ENCODE measurements around the gene GIPC1. TPM values are rescaled to one million over a fixed set of nuclear protein-coding genes. Genes with fewer than 3 reads are reported as not detected.

Gene GIPC1
- total RNA-seq, 1 donor from 2014 or later, result 23.6 TPM

DNA sequence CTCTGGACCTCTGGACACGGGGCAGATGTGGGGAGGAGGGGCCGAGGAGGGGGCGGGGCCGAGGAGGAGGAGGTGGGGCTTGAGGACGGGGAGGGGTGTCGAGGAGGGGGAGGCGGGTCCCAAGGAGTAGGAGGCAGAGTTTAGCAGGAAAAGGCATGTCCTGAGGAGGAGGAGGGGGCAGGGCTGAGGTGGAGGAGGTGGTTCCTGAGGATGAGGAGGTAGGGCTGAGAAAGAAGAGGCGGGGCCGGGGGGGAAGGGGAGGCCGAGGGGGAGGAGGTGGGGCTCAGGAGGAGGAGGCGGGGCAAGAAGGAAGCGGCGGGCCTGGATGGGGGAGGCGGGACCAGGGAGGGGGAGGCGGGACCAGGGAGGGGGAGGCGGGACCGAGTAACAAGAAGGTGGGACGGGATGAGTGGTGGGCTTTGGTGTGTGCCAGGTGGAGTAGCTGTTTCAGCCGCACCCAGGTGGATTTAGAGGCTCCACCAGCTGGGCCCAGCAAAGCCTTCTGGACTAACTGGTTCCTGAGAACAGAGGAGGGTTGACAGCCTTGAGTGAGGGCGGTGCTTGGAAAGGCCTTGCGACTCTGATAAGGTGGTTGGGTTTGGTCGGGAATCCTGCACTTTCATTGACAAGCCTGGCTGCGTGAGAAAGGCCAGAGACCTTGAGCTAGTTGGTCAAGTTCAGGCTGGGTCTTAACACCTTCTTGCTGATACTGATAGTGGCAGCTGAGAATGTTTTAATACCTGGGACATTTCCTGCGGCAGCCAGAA is 41.2 kb upstream of the GIPC1 start:
- H4K20me1 ChIP-seq (ENCODE audit: low read depth), result peaks cover 45% of the 10 kb centered on the region
- no peak overlapping the region for H3K4me3 Mint-ChIP-seq

DNA sequence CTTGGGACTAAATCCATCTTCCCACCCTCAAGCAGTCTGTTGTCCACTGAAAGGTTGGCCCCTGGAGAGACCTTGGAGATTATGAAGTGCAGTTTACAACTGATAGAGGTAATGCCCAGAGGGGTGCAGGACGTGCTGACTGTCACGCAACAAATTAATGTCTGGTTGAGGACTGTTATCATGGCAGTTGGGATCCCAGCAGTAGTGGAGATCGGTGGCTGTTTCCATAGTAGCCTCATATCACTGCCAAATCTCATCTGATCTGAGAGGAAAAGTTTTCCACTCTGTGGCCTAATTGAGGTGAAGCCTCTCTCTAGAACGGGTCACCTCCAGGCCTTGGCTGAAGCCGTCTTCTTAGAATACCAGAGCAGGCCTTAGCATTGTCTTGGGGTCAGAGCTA is 37.5 kb upstream of the GIPC1 start:
- no peaks in the 10 kb centered on the region for H3K9me3 Mint-ChIP-seq
- no peak overlapping the region for H3K4me3 Mint-ChIP-seq
- peaks cover 52% of the 10 kb centered on the region for H4K20me1 ChIP-seq (ENCODE audit: low read depth)

More for the DNA sequence above, 41.2 kb upstream of the GIPC1 start:
- peak; percentile 95 for DNase-seq (ENCODE audit: low spot score)
- Histone ChIP-seq H3F3A (ENCODE audit: low read depth) (peaks cover 17% of the 10 kb centered on the region), H2AFZ (replicated peaks) (no peak overlapping the region), H3K36me3 (no peaks in the 10 kb centered on the region), H3K4me3 (no peak overlapping the region), H3K4me1 (no peaks in the 10 kb centered on the region), H3K27ac (no peak overlapping the region), H3K27me3 (no peaks in the 10 kb centered on the region), H3K79me2 (ENCODE audit: low read depth) (peaks cover 83% of the 10 kb centered on the region), H3K9me3 (ENCODE audit: low read depth) (no peaks in the 10 kb centered on the region), H3K9ac (no peak overlapping the region), H3K4me2 (peak overlapping the region; percentile 42)
- Mint-ChIP-seq H3K4me1 (peaks cover 15% of the 10 kb centered on the region), H3K27me3 (ENCODE audit: insufficient read depth, low read depth) (peaks cover 2% of the 10 kb centered on the region), H3K36me3 (peaks cover 4% of the 10 kb centered on the region), H3K9me3 (no peaks in the 10 kb centered on the region), H3K27ac (no peak overlapping the region)
- TF ChIP-seq EZH2 (IDR thresholded peaks at IDR 0.05), result no peak
- no peak for TF ChIP-seq EZH2phosphoT487 (IDR thresholded peaks at IDR 0.05)
- TF ChIP-seq, protein P1, sequence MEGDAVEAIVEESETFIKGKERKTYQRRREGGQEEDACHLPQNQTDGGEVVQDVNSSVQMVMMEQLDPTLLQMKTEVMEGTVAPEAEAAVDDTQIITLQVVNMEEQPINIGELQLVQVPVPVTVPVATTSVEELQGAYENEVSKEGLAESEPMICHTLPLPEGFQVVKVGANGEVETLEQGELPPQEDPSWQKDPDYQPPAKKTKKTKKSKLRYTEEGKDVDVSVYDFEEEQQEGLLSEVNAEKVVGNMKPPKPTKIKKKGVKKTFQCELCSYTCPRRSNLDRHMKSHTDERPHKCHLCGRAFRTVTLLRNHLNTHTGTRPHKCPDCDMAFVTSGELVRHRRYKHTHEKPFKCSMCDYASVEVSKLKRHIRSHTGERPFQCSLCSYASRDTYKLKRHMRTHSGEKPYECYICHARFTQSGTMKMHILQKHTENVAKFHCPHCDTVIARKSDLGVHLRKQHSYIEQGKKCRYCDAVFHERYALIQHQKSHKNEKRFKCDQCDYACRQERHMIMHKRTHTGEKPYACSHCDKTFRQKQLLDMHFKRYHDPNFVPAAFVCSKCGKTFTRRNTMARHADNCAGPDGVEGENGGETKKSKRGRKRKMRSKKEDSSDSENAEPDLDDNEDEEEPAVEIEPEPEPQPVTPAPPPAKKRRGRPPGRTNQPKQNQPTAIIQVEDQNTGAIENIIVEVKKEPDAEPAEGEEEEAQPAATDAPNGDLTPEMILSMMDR (IDR thresholded peaks at IDR 0.05), result no peak

DNA sequence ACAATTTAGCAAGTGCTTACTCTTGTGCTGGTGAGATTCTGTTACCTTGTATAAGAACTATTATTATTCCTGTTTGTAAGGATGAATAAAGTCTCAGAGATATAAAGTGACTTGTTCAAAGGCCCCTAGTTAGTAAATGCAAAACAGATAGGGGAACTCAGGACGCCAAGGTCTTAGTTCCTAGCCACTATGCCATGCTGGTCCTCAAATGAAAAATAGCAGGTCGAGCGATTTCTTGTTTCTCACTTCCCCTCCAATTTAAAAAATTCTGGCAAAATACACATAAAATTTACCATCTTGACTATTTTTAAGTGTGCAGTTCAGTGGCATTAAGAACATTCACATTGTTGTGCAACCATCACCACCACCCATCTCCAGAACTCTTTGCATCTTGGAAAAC is 34.6 kb upstream of the GIPC1 start:
- H3F3A ChIP-seq (ENCODE audit: low read depth), result peaks cover 30% of the 10 kb centered on the region
- peaks cover 54% of the 10 kb centered on the region for H3K79me2 ChIP-seq (ENCODE audit: low read depth)
- peak overlapping the region; percentile 94 for H3K4me3 Mint-ChIP-seq
- H2AFZ ChIP-seq (replicated peaks), result no peak overlapping the region
- H3K9me3 ChIP-seq (ENCODE audit: low read depth), result no peaks in the 10 kb centered on the region
- H3K36me3 ChIP-seq, result no peaks in the 10 kb centered on the region
- no peak for DNase-seq (ENCODE audit: low spot score)
- H3K9me3 Mint-ChIP-seq, result no peaks in the 10 kb centered on the region
- no peak overlapping the region for H3K27ac Mint-ChIP-seq
- peaks cover 5% of the 10 kb centered on the region for H3K27me3 Mint-ChIP-seq (ENCODE audit: insufficient read depth, low read depth)
- H3K4me1 Mint-ChIP-seq, result peaks cover 22% of the 10 kb centered on the region
- no peak overlapping the region for H3K27ac ChIP-seq
- TF ChIP-seq EZH2 (IDR thresholded peaks at IDR 0.05) (no peak), EZH2phosphoT487 (IDR thresholded peaks at IDR 0.05) (no peak)
- TF ChIP-seq, protein P1 (IDR thresholded peaks at IDR 0.05), result no peak
- peaks cover 6% of the 10 kb centered on the region for H3K4me1 ChIP-seq
- H4K20me1 ChIP-seq (ENCODE audit: low read depth), result peaks cover 27% of the 10 kb centered on the region
- H3K4me3 ChIP-seq, result peak overlapping the region; percentile 75
- H3K27me3 ChIP-seq, result no peaks in the 10 kb centered on the region
- H3K4me2 ChIP-seq, result peak overlapping the region; percentile 83
- H3K9ac ChIP-seq, result no peak overlapping the region
- peaks cover 4% of the 10 kb centered on the region for H3K36me3 Mint-ChIP-seq

More for the DNA sequence above, 37.5 kb upstream of the GIPC1 start:
- Histone ChIP-seq H3K4me1 (peaks cover 6% of the 10 kb centered on the region), H3F3A (ENCODE audit: low read depth) (peaks cover 29% of the 10 kb centered on the region), H3K9ac (no peak overlapping the region), H2AFZ (replicated peaks) (no peak overlapping the region), H3K79me2 (ENCODE audit: low read depth) (peaks cover 76% of the 10 kb centered on the region), H3K36me3 (no peaks in the 10 kb centered on the region), H3K9me3 (ENCODE audit: low read depth) (no peaks in the 10 kb centered on the region), H3K4me3 (no peak overlapping the region), H3K4me2 (no peak overlapping the region), H3K27me3 (no peaks in the 10 kb centered on the region), H3K27ac (no peak overlapping the region)
- H3K4me1 Mint-ChIP-seq, result peaks cover 29% of the 10 kb centered on the region
- no peak overlapping the region for H3K27ac Mint-ChIP-seq
- DNase-seq (ENCODE audit: low spot score), result no peak
- H3K27me3 Mint-ChIP-seq (ENCODE audit: insufficient read depth, low read depth), result peaks cover 2% of the 10 kb centered on the region
- peaks cover 4% of the 10 kb centered on the region for H3K36me3 Mint-ChIP-seq
- TF ChIP-seq EZH2 (IDR thresholded peaks at IDR 0.05) (no peak), EZH2phosphoT487 (IDR thresholded peaks at IDR 0.05) (no peak)
- TF ChIP-seq, protein P1 (IDR thresholded peaks at IDR 0.05), result no peak
